Gastroesophageal sphincter (tissue), 4 donors: ENCODE measurements around the gene PHACTR1. TPM values are rescaled to one million over a fixed set of nuclear protein-coding genes. Genes with fewer than 3 reads are reported as not detected.

Experiments used
- small RNA-seq, 4 donors: library from RNA; depleted of rRNA; stranded (forward); fragments of <200 nt; gene quantifications; one replicate each; pipeline ENCODE3, GENCODE V24; 2016
- total RNA-seq, 4 donors: library from RNA; depleted of rRNA; stranded (reverse); fragments of >200 nt; gene quantifications; one replicate each; pipeline ENCODE4 v1.1.0, GENCODE V29; 2016

Gene PHACTR1
- total RNA-seq, 4 donors from 2014 or later, result 0.20 to 27.3 (median 2.2) TPM

Small RNAs within 50 kb of the gene (small RNA-seq; reads per million reads assigned to genes)
- 0 to 0.09 (median 0) reads per million in 4 donors for gene RNU1-11P
